Left ventricle myocardium superior (tissue), 1 donor: ENCODE results near the gene C1QTNF6. TPM values are rescaled to one million over a fixed set of nuclear protein-coding genes. Genes with fewer than 3 reads are reported as not detected.

ENCODE experiments used
- ATAC-seq: fragments of 200-7000 bp; cut with Tn5 transposase; one replicate; pipeline ENCODE4 v1.9.1; 2020; ENCODE audit warnings: mild to moderate bottlenecking, moderate library complexity
- DNase-seq: peaks from one replicate; pipeline ENCODE4 v3.0.0-alpha.2; 2020
- intact Hi-C: fragments of 100-400 bp; cut with micrococcal nuclease; formaldehyde crosslinking; loops from one replicate; pipeline ENCODE4 v1.11.0; 2022
- total RNA-seq: library from RNA; stranded (reverse); fragmentation: NEBNext Ultra II Directional; extraction: Animal tissue kit (Norgen Biotek cat#: 25700); gene quantifications from one replicate; pipeline ENCODE4 v1.2.1, GENCODE V29; 2021
- donor health status: DM: no; HTN: yes; CAD: no; lungs with severe emphysema.

The C1QTNF6 gene
- total RNA-seq, 1 donor from 2014 or later = 1.1 TPM

- intact Hi-C loops = no loop called here
Observed at GRCh38 chr22:37169947-37170688, 17.9 kb downstream of the C1QTNF6 start.

GRCh38 chr22:37169406-37169805, 18.6 kb downstream of the C1QTNF6 start:
- no peak for ATAC-seq
- intact Hi-C loops = no loop called here

More at GRCh38 chr22:37169947-37170688, 17.9 kb downstream of the C1QTNF6 start:
- peak; percentile 25 for DNase-seq
- ATAC-seq = no peak

GRCh38 chr22:37167981-37168647, 19.9 kb downstream of the C1QTNF6 start:
- no peak for ATAC-seq
- peak; percentile 18 for DNase-seq
- intact Hi-C loops = loop anchor here (2.0 kb wide), 1 partner anchor 31 kb away; no protein-coding TSS in a partner anchor

More at GRCh38 chr22:37169406-37169805, 18.6 kb downstream of the C1QTNF6 start:
- no peak for DNase-seq

- intact Hi-C loops = loop anchor here (2.0 kb wide), 1 partner anchor 31 kb away; no protein-coding TSS in a partner anchor
- ATAC-seq (peak; percentile 15), DNase-seq (peak; percentile 17)
Observed at GRCh38 chr22:37167176-37167980, 20.7 kb downstream of the C1QTNF6 start.

GRCh38 chr22:37166675-37167066, 21.4 kb downstream of the C1QTNF6 start:
- ATAC-seq (peak; percentile 95), DNase-seq (peak; percentile 92)
- intact Hi-C loops = loop anchor here (2.0 kb wide), 1 partner anchor 32 kb away; no protein-coding TSS in a partner anchor

GRCh38 chr22:37165940-37166674, 21.9 kb downstream of the C1QTNF6 start:
- intact Hi-C loops = loop anchor here (2.0 kb wide), 1 partner anchor 33 kb away; no protein-coding TSS in a partner anchor
- peak; percentile 24 for DNase-seq
- no peak for ATAC-seq

- intact Hi-C loops = no loop called here
- ATAC-seq (no peak), DNase-seq (peak; percentile 10)
Observed at GRCh38 chr22:37165066-37165465, 23.0 kb downstream of the C1QTNF6 start.

- intact Hi-C loops = no loop called here
- DNase-seq (no peak), ATAC-seq (no peak)
Observed at GRCh38 chr22:37164505-37164887, 23.6 kb downstream of the C1QTNF6 start.

- peak; percentile 25 for DNase-seq
- intact Hi-C loops = no loop called here
- no peak for ATAC-seq
Observed at GRCh38 chr22:37163575-37164504, 24.2 kb downstream of the C1QTNF6 start.

GRCh38 chr22:37163096-37163489, 25.0 kb downstream of the C1QTNF6 start:
- intact Hi-C loops = no loop called here
- ATAC-seq (no peak), DNase-seq (no peak)

- no peak for DNase-seq
- intact Hi-C loops = no loop called here
- no peak for ATAC-seq
Observed at GRCh38 chr22:37162221-37163095, 25.6 kb downstream of the C1QTNF6 start.

- intact Hi-C loops = no loop called here
- ATAC-seq (no peak), DNase-seq (no peak)
Observed at GRCh38 chr22:37161443-37161842, 26.6 kb downstream of the C1QTNF6 start.

GRCh38 chr22:37160027-37160426, 28.0 kb downstream of the C1QTNF6 start:
- ATAC-seq = no peak
- intact Hi-C loops = no loop called here
- DNase-seq = no peak

GRCh38 chr22:37158963-37159290, 29.1 kb downstream of the C1QTNF6 start:
- no peak for ATAC-seq
- no peak for DNase-seq
- intact Hi-C loops = no loop called here

GRCh38 chr22:37157516-37158285, 30.3 kb downstream of the C1QTNF6 start:
- intact Hi-C loops = no loop called here
- no peak for DNase-seq
- ATAC-seq = no peak

GRCh38 chr22:37156686-37157435, 31.2 kb downstream of the C1QTNF6 start:
- DNase-seq (no peak), ATAC-seq (no peak)
- intact Hi-C loops = no loop called here
